SK-N-SH (cell line): Measurements from ENCODE around the gene GUCY2C. TPM values are rescaled to one million over a fixed set of nuclear protein-coding genes. Genes with fewer than 3 reads are reported as not detected.

Source experiments
- CTCF ChIA-PET: fragments of 300-600, 350-600 bp; formaldehyde crosslinking; extraction: SDS; loops from one replicate; lab custom pipeline; 2021; lab: Yijun Ruan, JAX
- POLR2A ChIA-PET: fragments of 350-600 bp; sonication (Branson Sonifier 250); formaldehyde crosslinking; extraction: SDS; loops from one replicate; lab custom pipeline; 2020; ENCODE audit warnings: antibody characterized with exemption, inconsistent platforms; lab: Yijun Ruan, JAX
- DNase-seq: peaks from one replicate; pipeline ENCODE4 v3.0.0; 2012
- H2AFZ ChIP-seq: fragments of 200-600 bp; sonication (generic); 2 replicates; pipeline ENCODE4 v1.8.1; 2016; ENCODE audit warnings: antibody characterized with exemption, mild to moderate bottlenecking, low read depth
- H3F3A ChIP-seq: fragments of 200-600 bp; sonication (generic); replicated peaks from 2 replicates; pipeline ENCODE3; 2016; ENCODE audit warnings: antibody characterized with exemption, mild to moderate bottlenecking; ENCODE audit not compliant: insufficient read depth
- H3K27ac ChIP-seq, 2 experiments: fragments of 200-500 bp in 1 of 2; fragments of 200-600 bp in 1 of 2; sonication (Bioruptor generic) in 1 of 2; sonication (generic), shearing (Covaris generic) in 1 of 2; 2 replicates each; pipeline versions ENCODE4 v1.5.1 to v1.6.1; 2014 to 2016; ENCODE audit warnings: low read depth in 2 of 2, inconsistent platforms in 1 of 2, low read length in 1 of 2, mild to moderate bottlenecking in 1 of 2, mixed read lengths in 1 of 2
- H3K27me3 ChIP-seq: fragments of 200-600 bp; sonication (generic), shearing (Covaris generic); 2 replicates; pipeline ENCODE4 v1.6.1; 2016; ENCODE audit warnings: mixed run types; ENCODE audit not compliant: insufficient read depth
- H3K36me3 ChIP-seq, 2 experiments: fragments of 200-500 bp in 1 of 2; fragments of 200-600 bp in 1 of 2; sonication (Bioruptor generic) in 1 of 2; sonication (generic) in 1 of 2; replicated peaks in 1 of 2; 2 replicates each; pipeline versions ENCODE3 to v1.5.1; 2014 to 2016; ENCODE audit warnings: low read length in 1 of 2, mild to moderate bottlenecking in 1 of 2; ENCODE audit not compliant: insufficient read depth in 2 of 2, control insufficient read depth in 1 of 2
- H3K4me1 ChIP-seq, 2 experiments: fragments of 200-500 bp in 1 of 2; fragments of 200-600 bp in 1 of 2; sonication (Bioruptor generic) in 1 of 2; sonication (generic), shearing (Covaris generic) in 1 of 2; 2 replicates each; pipeline versions ENCODE4 v1.5.1 to v1.6.1; 2014 to 2016; ENCODE audit warnings: low read depth in 1 of 2, low read length in 1 of 2, mixed run types in 1 of 2; ENCODE audit not compliant: insufficient read depth in 2 of 2, control insufficient read depth in 1 of 2
- H3K4me2 ChIP-seq: fragments of 200-600 bp; sonication (generic), shearing (Covaris generic); 2 replicates; pipeline ENCODE4 v1.6.1; 2017; ENCODE audit warnings: mixed run types
- H3K4me3 ChIP-seq, 2 experiments: fragments of 200-500 bp in 1 of 2; fragments of 200-600 bp in 1 of 2; sonication (Bioruptor generic) in 1 of 2; sonication (generic), shearing (Covaris generic) in 1 of 2; 2 replicates each; pipeline versions ENCODE4 v1.5.1 to v1.8.1; 2014 to 2016; ENCODE audit warnings: low read depth in 2 of 2, inconsistent platforms in 1 of 2, low read length in 1 of 2, mild to moderate bottlenecking in 1 of 2, mixed read lengths in 1 of 2, moderate library complexity in 1 of 2
- H3K79me2 ChIP-seq: fragments of 200-600 bp; sonication (generic); 2 replicates; pipeline ENCODE4 v1.8.1; 2017; ENCODE audit warnings: mild to moderate bottlenecking; ENCODE audit not compliant: insufficient read depth
- H3K9ac ChIP-seq: fragments of 200-600 bp; sonication (generic); 2 replicates; pipeline ENCODE4 v1.6.1; 2017; ENCODE audit warnings: mixed run types
- H3K9me2 ChIP-seq: fragments of 200-600 bp; sonication (generic); 2 replicates; pipeline ENCODE4 v1.6.1; 2017; ENCODE audit warnings: mixed run types
- H3K9me3 ChIP-seq: fragments of 200-600 bp; sonication (generic); 2 replicates; pipeline ENCODE4 v1.6.1; 2017; ENCODE audit warnings: mixed run types, mild to moderate bottlenecking, moderate library complexity
- H4K20me1 ChIP-seq: fragments of 200-600 bp; sonication (generic); 2 replicates; pipeline ENCODE4 v1.6.1; 2017; ENCODE audit warnings: mild to moderate bottlenecking, mixed run types; ENCODE audit not compliant: insufficient read depth
- EZH2phosphoT487 ChIP-seq: fragments of 200-600 bp; sonication (generic); IDR thresholded peaks from 2 replicates; pipeline ENCODE4 v1.6.1; 2017; ENCODE audit warnings: low read depth, mixed run types, mild to moderate bottlenecking, antibody characterized with exemption, moderate library complexity, borderline replicate concordance
- FOXM1 ChIP-seq: IDR thresholded peaks from 2 replicates; pipeline ENCODE4 v1.4.0; 2012; ENCODE audit warnings: low read depth, mild to moderate bottlenecking
- GABPA ChIP-seq: IDR thresholded peaks from 2 replicates; pipeline ENCODE4 v1.4.0; 2012; ENCODE audit warnings: low read depth, mild to moderate bottlenecking
- GATA2 ChIP-seq: sonication (generic); formaldehyde crosslinking; IDR thresholded peaks from 2 replicates; pipeline ENCODE4 v1.5.0; 2020; ENCODE audit warnings: mild to moderate bottlenecking, missing genetic modification reagents
- MEF2A ChIP-seq: IDR thresholded peaks from 2 replicates; pipeline ENCODE4 v1.4.0; 2012; ENCODE audit warnings: low read depth, borderline replicate concordance
- MXI1 ChIP-seq: IDR thresholded peaks from 2 replicates; pipeline ENCODE4 v1.6.1; 2012; ENCODE audit warnings: mild to moderate bottlenecking, low read depth, low read length, improper control_type of control experiment
- NFIC ChIP-seq: IDR thresholded peaks from 2 replicates; pipeline ENCODE4 v1.4.0; 2012; ENCODE audit warnings: borderline replicate concordance
- NRF1 ChIP-seq: IDR thresholded peaks from 2 replicates; pipeline ENCODE4 v1.6.1; 2012; ENCODE audit warnings: low read depth, mild to moderate bottlenecking, low read length
- POLR2AphosphoS5 ChIP-seq: IDR thresholded peaks from 2 replicates; pipeline ENCODE4 v1.6.1; 2012; ENCODE audit warnings: low read depth, low read length
- RAD21 ChIP-seq: IDR thresholded peaks from 2 replicates; pipeline ENCODE4 v1.6.1; 2012; ENCODE audit warnings: mild to moderate bottlenecking, low read length
- RFX5 ChIP-seq: IDR thresholded peaks from 2 replicates; pipeline ENCODE4 v1.6.1; 2012; ENCODE audit warnings: mild to moderate bottlenecking, improper control_type of control experiment, low read length
- RXRA ChIP-seq: IDR thresholded peaks from 2 replicates; pipeline ENCODE4 v1.4.0; 2012; ENCODE audit warnings: low read depth, mild to moderate bottlenecking, borderline replicate concordance
- SMC3 ChIP-seq: IDR thresholded peaks from 2 replicates; pipeline ENCODE4 v1.6.1; 2012; ENCODE audit warnings: low read depth, low read length, improper control_type of control experiment
- YY1 ChIP-seq: IDR thresholded peaks from 2 replicates; pipeline ENCODE4 v1.4.0; 2012; ENCODE audit warnings: low read depth, mild to moderate bottlenecking
- WGBS: methylation state at CpG from one replicate; pipeline ENCODE4 v1.1.6; 2017; ENCODE audit warnings: low lambda C conversion rate; 5-methylcytosine and 5-hydroxymethylcytosine counted together
- polyA plus RNA-seq, 3 experiments: library from polyadenylated mRNA; depleted of rRNA; stranded (reverse); fragments of >200 nt; gene quantifications; 2 replicates each; pipeline ENCODE4 v1.2.3, GENCODE V29; 2012
- TF ChIP-seq, protein P1 (sequence below): fragments of 150-350 bp; IDR thresholded peaks from 2 replicates; pipeline ENCODE4 v1.6.1; 2017; ENCODE audit warnings: antibody characterized with exemption, low read length, low read depth, borderline replicate concordance
- TF ChIP-seq, protein P2 (sequence below): IDR thresholded peaks from 2 replicates; pipeline ENCODE4 v1.4.0; 2012; ENCODE audit warnings: low read depth, borderline replicate concordance

GUCY2C gene
- polyA plus RNA-seq, 1 of the 3 experiments (the other 2 are of a cell fraction) = not detected

DNA sequence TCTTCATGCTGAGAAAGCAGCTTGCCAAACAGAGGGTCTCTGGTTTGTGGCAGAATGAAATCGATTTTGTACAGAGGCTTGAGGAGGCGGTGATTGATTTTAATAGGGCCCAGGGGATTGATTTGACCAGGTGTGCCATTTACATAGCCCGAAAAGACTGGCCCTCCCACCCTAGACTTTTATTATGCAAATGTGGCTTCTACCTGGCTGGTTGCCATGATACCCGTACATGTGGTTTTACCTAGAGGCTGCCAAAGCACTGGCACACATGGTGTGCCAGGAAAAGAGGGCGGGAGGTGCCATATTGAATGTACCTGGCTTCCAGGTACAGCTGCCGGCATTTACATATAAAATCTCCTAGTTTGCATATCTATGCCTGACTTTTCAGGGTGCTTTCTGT, 18.0 kb upstream of the GUCY2C start:
- Histone ChIP-seq H3K4me1 (no peaks in the 10 kb centered on the region), H3K27me3 (no peaks in the 10 kb centered on the region), H3F3A (no peaks in the 10 kb centered on the region), H4K20me1 (no peaks in the 10 kb centered on the region), H3K9me2 (no peaks in the 10 kb centered on the region), H3K79me2 (no peaks in the 10 kb centered on the region), H3K4me2 (no peak overlapping the region), H3K36me3 (no peaks in the 10 kb centered on the region), H3K9ac (no peak overlapping the region), H3K4me3 (no peak overlapping the region), H3K27ac (no peak overlapping the region), H3K9me3 (no peaks in the 10 kb centered on the region), H2AFZ (no peak overlapping the region)
- WGBS = 30% methylated on average over 6 of the region's 6 CpGs
- TF ChIP-seq MXI1 (no peak), GABPA (no peak), EZH2phosphoT487 (no peak), RXRA (no peak), NFIC (no peak), SMC3 (no peak)
- TF ChIP-seq, protein P1, sequence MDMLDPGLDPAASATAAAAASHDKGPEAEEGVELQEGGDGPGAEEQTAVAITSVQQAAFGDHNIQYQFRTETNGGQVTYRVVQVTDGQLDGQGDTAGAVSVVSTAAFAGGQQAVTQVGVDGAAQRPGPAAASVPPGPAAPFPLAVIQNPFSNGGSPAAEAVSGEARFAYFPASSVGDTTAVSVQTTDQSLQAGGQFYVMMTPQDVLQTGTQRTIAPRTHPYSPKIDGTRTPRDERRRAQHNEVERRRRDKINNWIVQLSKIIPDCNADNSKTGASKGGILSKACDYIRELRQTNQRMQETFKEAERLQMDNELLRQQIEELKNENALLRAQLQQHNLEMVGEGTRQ = no peak
- TF ChIP-seq, protein P2, sequence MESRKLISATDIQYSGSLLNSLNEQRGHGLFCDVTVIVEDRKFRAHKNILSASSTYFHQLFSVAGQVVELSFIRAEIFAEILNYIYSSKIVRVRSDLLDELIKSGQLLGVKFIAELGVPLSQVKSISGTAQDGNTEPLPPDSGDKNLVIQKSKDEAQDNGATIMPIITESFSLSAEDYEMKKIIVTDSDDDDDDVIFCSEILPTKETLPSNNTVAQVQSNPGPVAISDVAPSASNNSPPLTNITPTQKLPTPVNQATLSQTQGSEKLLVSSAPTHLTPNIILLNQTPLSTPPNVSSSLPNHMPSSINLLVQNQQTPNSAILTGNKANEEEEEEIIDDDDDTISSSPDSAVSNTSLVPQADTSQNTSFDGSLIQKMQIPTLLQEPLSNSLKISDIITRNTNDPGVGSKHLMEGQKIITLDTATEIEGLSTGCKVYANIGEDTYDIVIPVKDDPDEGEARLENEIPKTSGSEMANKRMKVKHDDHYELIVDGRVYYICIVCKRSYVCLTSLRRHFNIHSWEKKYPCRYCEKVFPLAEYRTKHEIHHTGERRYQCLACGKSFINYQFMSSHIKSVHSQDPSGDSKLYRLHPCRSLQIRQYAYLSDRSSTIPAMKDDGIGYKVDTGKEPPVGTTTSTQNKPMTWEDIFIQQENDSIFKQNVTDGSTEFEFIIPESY = no peak
- no peak for DNase-seq
- ChIA-PET CTCF (no interaction called here), POLR2A (no interaction called here)

DNA sequence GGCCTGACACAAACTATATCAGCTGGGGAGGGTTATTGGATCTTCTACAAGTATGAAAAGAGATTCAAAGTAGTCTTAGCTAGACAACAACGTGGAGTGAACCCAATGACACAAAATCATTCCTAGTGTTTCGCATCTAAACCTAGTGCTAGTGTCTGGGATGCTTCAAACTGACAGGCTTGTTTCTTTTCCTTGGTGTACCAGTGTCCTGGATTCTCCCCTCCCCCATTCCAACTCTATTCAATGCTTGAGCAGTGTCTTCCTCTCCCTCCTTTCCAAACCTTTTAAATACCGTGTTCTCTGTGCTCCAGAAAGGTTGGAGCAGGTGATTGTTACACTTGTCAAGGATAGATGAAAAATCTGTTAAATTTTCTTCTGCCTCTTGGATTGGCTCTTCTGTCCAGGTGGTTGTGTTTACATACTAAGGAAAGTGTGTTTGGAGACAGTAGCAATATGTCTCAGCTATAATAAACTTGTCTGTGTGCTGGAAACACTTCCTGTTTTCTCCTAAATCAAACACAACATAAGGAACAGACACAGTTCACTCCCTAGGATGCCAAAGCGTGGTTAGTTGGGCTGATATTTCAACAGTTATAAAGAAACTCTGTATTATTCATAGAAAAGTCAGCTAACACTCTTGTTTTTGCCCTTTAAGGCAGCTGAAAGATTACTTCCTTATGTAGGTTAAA, 14.4 kb upstream of the GUCY2C start:
- Histone ChIP-seq H3K9ac (no peak overlapping the region), H3K4me1 (no peaks in the 10 kb centered on the region), H4K20me1 (no peaks in the 10 kb centered on the region), H3K79me2 (no peaks in the 10 kb centered on the region), H3K9me2 (no peaks in the 10 kb centered on the region), H3F3A (no peaks in the 10 kb centered on the region), H3K27me3 (no peaks in the 10 kb centered on the region), H3K4me2 (no peak overlapping the region), H3K4me3 (no peak overlapping the region), H3K9me3 (no peaks in the 10 kb centered on the region), H3K27ac (no peak overlapping the region), H3K36me3 (no peaks in the 10 kb centered on the region), H2AFZ (no peak overlapping the region)
- WGBS = 17% methylated on average over 4 of the region's 4 CpGs
- ChIA-PET CTCF (interaction anchor here (1.1 to 1.2 kb wide), 2 partner anchors 473 to 568 kb away, joined by 3 read pairs; no protein-coding TSS in a partner anchor), POLR2A (no interaction called here)
- TF ChIP-seq GATA2 (CRISPR knock-in tag) (no peak), NRF1 (no peak), RFX5 (no peak), YY1 (no peak), MEF2A (no peak), POLR2AphosphoS5 (no peak), RAD21 (no peak), NFIC (no peak), FOXM1 (no peak)
- TF ChIP-seq, protein P2 = no peak
- TF ChIP-seq, protein P1 = no peak
- DNase-seq = no peak
